H1 (cell line): Measurements from ENCODE around the gene SENP7. TPM values are rescaled to one million over a fixed set of nuclear protein-coding genes. Genes with fewer than 3 reads are reported as not detected.

ENCODE experiments used
- CBX8 ChIP-seq: fragments of 300-800, 300-1000 bp; sonication (generic); IDR thresholded peaks from 2 replicates; pipeline ENCODE4 v1.7.1; 2016; ENCODE audit warnings: low read depth, low read length, borderline replicate concordance
- CHD7 ChIP-seq: fragments of 300-600 bp; sonication (generic); IDR thresholded peaks from 2 replicates; pipeline ENCODE4 v1.7.1; 2012; ENCODE audit warnings: low read length, moderate library complexity, mild to moderate bottlenecking, inconsistent platforms; ENCODE audit not compliant: insufficient replicate concordance
- HDAC2 ChIP-seq, 2 experiments: fragments of 300-600 bp in 1 of 2; sonication (generic) in 1 of 2; IDR thresholded peaks; 2 replicates each; pipeline ENCODE4 v1.6.1; 2011 to 2012; ENCODE audit warnings: low read depth in 2 of 2, low read length in 2 of 2, mild to moderate bottlenecking in 2 of 2, moderate library complexity in 2 of 2, borderline replicate concordance in 1 of 2, inconsistent platforms in 1 of 2
- POLR2AphosphoS5 ChIP-seq: IDR thresholded peaks from 2 replicates; pipeline ENCODE4 v1.6.1; 2011; ENCODE audit warnings: low read depth, low read length
- POU5F1 ChIP-seq: IDR thresholded peaks from 2 replicates; pipeline ENCODE4 v1.6.1; 2011; ENCODE audit warnings: low read depth, mild to moderate bottlenecking, low read length, moderate library complexity
- RAD21 ChIP-seq, 2 experiments: IDR thresholded peaks in 1 of 2; conservative IDR thresholded peaks in 1 of 2; 2 replicates each; pipeline ENCODE4 v1.6.1; 2011; ENCODE audit warnings: low read depth in 2 of 2, low read length in 2 of 2, improper control_type of control experiment in 1 of 2, inconsistent platforms in 1 of 2, mild to moderate bottlenecking in 1 of 2, moderate library complexity in 1 of 2
- RXRA ChIP-seq: IDR thresholded peaks from 2 replicates; pipeline ENCODE4 v1.6.1; 2011; ENCODE audit warnings: low read depth, mild to moderate bottlenecking, low read length, moderate library complexity; ENCODE audit not compliant: insufficient read depth
- SIX5 ChIP-seq: IDR thresholded peaks from 2 replicates; pipeline ENCODE4 v1.6.1; 2011; ENCODE audit warnings: mild to moderate bottlenecking, low read depth, low read length
- SP4 ChIP-seq: IDR thresholded peaks from 2 replicates; pipeline ENCODE4 v1.6.1; 2012; ENCODE audit warnings: low read length, inconsistent platforms
- TAF1 ChIP-seq: IDR thresholded peaks from 2 replicates; pipeline ENCODE4 v1.6.1; 2011; ENCODE audit warnings: mild to moderate bottlenecking, low read depth, low read length
- TCF12 ChIP-seq: IDR thresholded peaks from 2 replicates; pipeline ENCODE4 v1.6.1; 2011; ENCODE audit warnings: low read depth, mild to moderate bottlenecking, low read length
- polyA plus RNA-seq, 7 experiments: library from polyadenylated mRNA; depleted of rRNA in 3 of 7; stranded (reverse) in 5 of 7; unstranded in 2 of 7; fragments of >200 nt in 5 of 7; fragments of 200-250 nt in 2 of 7; gene quantifications; 1 replicate in 5 of 7; 2 replicates in 1 of 7; 4 replicates in 1 of 7; pipeline versions ENCODE4 v1.2.1 to v1.2.3, GENCODE V29; 2011 to 2013; ENCODE audit warnings: missing spikeins in 2 of 7, mixed read lengths in 2 of 7
- total RNA-seq: library from RNA; stranded (reverse); fragmentation: NEBNext Ultra II Directional; extraction: Animal tissue kit (Norgen Biotek cat#: 25700); gene quantifications from 2 replicates; pipeline ENCODE4 v1.2.1, GENCODE V29; 2021

The SENP7 gene
- total and polyA plus RNA-seq, 2 of the 8 experiments (the other 6 are each of a cell fraction or from before 2014, with no cell fraction given) = 2.8 to 7.8 TPM

GRCh38 chr3:101320475-101320874 is 192.5 kb downstream of the SENP7 start, which contains the start of gene IMPG2 (continued):
- no peak for TF ChIP-seq CHD7
- TF ChIP-seq SP4 = no peak
- no peak for TF ChIP-seq POLR2AphosphoS5
- TF ChIP-seq TCF12 = no peak
- TF ChIP-seq POU5F1 = no peak
- TF ChIP-seq RXRA = no peak
- no peak for TF ChIP-seq RAD21 (IDR thresholded peaks at IDR 0.05 in 1 of 2, conservative IDR thresholded peaks at IDR 0.05 in 1 of 2; ENCODE audit: low read depth in 2 of 2, low read length in 2 of 2)
- no peak for TF ChIP-seq SIX5
- TF ChIP-seq TAF1 = no peak
- no peak for TF ChIP-seq HDAC2 (IDR thresholded peaks at IDR 0.05; ENCODE audit: borderline replicate concordance in 1 of 2, low read depth in 2 of 2, low read length in 2 of 2)
- TF ChIP-seq CBX8 = no peak
